K562 (cell line): Measurements from ENCODE around the gene PAX8. TPM values are rescaled to one million over a fixed set of nuclear protein-coding genes. Genes with fewer than 3 reads are reported as not detected.

ENCODE experiments used
- ATAC-seq: fragments of 200-7000 bp; cut with Tn5 transposase; 3 replicates; pipeline ENCODE4 v1.9.1; 2020; ENCODE audit warnings: moderate library complexity
- BruUV-seq: library from RNA; stranded (reverse); fragments of 400-500 nt; replicated peaks from 2 replicates; lab custom pipeline; 2021; lab: Mats Ljungman, UMichigan
- CTCF ChIA-PET: fragments of 300-600 bp; formaldehyde crosslinking; extraction: SDS; loops from one replicate; lab custom pipeline; 2021; ENCODE audit warnings: low intra/inter-chr PET ratio; lab: Yijun Ruan, JAX
- POLR2A ChIA-PET: fragments of 300-600, 350-650 bp; sonication (Branson Sonifier 250); formaldehyde crosslinking; extraction: SDS; loops from one replicate; lab custom pipeline; 2021; ENCODE audit warnings: antibody characterized with exemption, inconsistent platforms; lab: Yijun Ruan, JAX
- DNase-seq, 4 experiments: peaks; one replicate each; pipeline versions ENCODE4 v3.0.0 to v3.0.0-alpha.2; 2011 to 2018; ENCODE audit warnings: low spot score in 3 of 4, mixed read lengths in 3 of 4; ENCODE audit errors: extremely low read depth in 1 of 4
- FAIRE-seq: peaks from 2 replicates; lab custom pipeline; 2011; peaks lifted over from hg19 to GRCh38; lab: Jason Lieb, UNC
- H2AFZ ChIP-seq: 2 replicates; pipeline ENCODE4 v1.6.0; 2011; ENCODE audit warnings: low read depth, low read length, control low read depth, inconsistent platforms
- H3K27ac ChIP-seq: fragments of 200-600 bp; 3 replicates; pipeline ENCODE4 v1.8.0; 2011; ENCODE audit warnings: low read depth, mild to moderate bottlenecking, control low read depth, inconsistent platforms, low read length, moderate library complexity, mixed read lengths; ENCODE audit errors: extremely low read depth
- H3K27me3 ChIP-seq, 2 experiments: fragments of 300-600 bp in 1 of 2; 2 replicates in 1 of 2; 3 replicates in 1 of 2; pipeline versions ENCODE4 v1.6.0 to v1.8.0; 2011; ENCODE audit warnings: inconsistent platforms in 2 of 2, low read length in 2 of 2, mild to moderate bottlenecking in 1 of 2, mixed read lengths in 1 of 2, moderate library complexity in 1 of 2; ENCODE audit not compliant: control insufficient read depth in 2 of 2, insufficient read depth in 2 of 2
- H3K36me3 ChIP-seq: fragments of 300-600 bp; 3 replicates; pipeline ENCODE4 v1.8.0; 2011; ENCODE audit warnings: mild to moderate bottlenecking, low read length, inconsistent platforms; ENCODE audit not compliant: control insufficient read depth, insufficient read depth
- H3K4me1 ChIP-seq, 2 experiments: fragments of 200-600 bp in 1 of 2; replicated peaks in 1 of 2; 2 replicates in 1 of 2; 3 replicates in 1 of 2; pipeline versions ENCODE4 v1.5.1 to v1.8.0; 2011; ENCODE audit warnings: inconsistent platforms in 2 of 2, low read length in 2 of 2, mild to moderate bottlenecking in 1 of 2, mixed read lengths in 1 of 2, moderate library complexity in 1 of 2; ENCODE audit not compliant: control insufficient read depth in 2 of 2, insufficient read depth in 2 of 2
- H3K4me2 ChIP-seq: 2 replicates; pipeline ENCODE4 v1.6.1; 2011; ENCODE audit warnings: low read length, control low read depth, inconsistent platforms, mixed read lengths; ENCODE audit not compliant: insufficient read depth
- H3K4me3 ChIP-seq: fragments of 200-600 bp; sonication (generic), shearing (Covaris generic); 2 replicates; pipeline ENCODE4 v1.5.1; 2016; ENCODE audit warnings: control low read depth, inconsistent platforms
- H3K79me2 ChIP-seq: fragments of 200-600 bp; 3 replicates; pipeline ENCODE4 v1.8.0; 2011; ENCODE audit warnings: low read length, inconsistent platforms; ENCODE audit not compliant: control insufficient read depth, insufficient read depth
- H3K9ac ChIP-seq, 2 experiments: 2 replicates each; pipeline versions ENCODE4 v1.6.0 to v1.6.1; 2011; ENCODE audit warnings: low read depth in 2 of 2, low read length in 2 of 2, control low read depth in 1 of 2, inconsistent platforms in 1 of 2, mild to moderate bottlenecking in 1 of 2, mixed read lengths in 1 of 2; ENCODE audit not compliant: insufficient read depth in 1 of 2
- H3K9me1 ChIP-seq: one replicate; pipeline ENCODE4 v1.6.0; 2011; ENCODE audit warnings: inconsistent platforms, mild to moderate bottlenecking, low read length, moderate library complexity; ENCODE audit not compliant: control insufficient read depth, insufficient read depth
- H3K9me3 ChIP-seq: replicated peaks from 2 replicates; pipeline ENCODE4 v1.5.1; 2011; ENCODE audit warnings: low read depth, low read length, inconsistent platforms; ENCODE audit not compliant: control insufficient read depth, insufficient read depth
- H4K20me1 ChIP-seq: replicated peaks from 2 replicates; pipeline ENCODE4 v1.6.1; 2011; ENCODE audit warnings: low read length, inconsistent platforms, mixed read lengths; ENCODE audit not compliant: control insufficient read depth, insufficient read depth
- CREM ChIP-seq: IDR thresholded peaks from 2 replicates; pipeline ENCODE4 v1.6.1; 2014; ENCODE audit warnings: antibody characterized with exemption, low read depth
- POLR2G ChIP-seq: fragments of 200-400 bp; formaldehyde crosslinking; IDR thresholded peaks from 2 replicates; pipeline ENCODE4 v1.6.1; 2017; ENCODE audit warnings: low read depth, mild to moderate bottlenecking, antibody characterized with exemption, low read length, moderate library complexity
- SRSF7 ChIP-seq: fragments of 200-400 bp; formaldehyde crosslinking; optimal IDR thresholded peaks from 2 replicates; pipeline ENCODE3; 2017; ENCODE audit warnings: mild to moderate bottlenecking, low read depth, low read length
- ZNF668 ChIP-seq: fragments of 250-450 bp; sonication (Bioruptor Pico); IDR thresholded peaks from 2 replicates; pipeline ENCODE4 v1.8.0; 2022; ENCODE audit warnings: mild to moderate bottlenecking, inconsistent platforms
- WGBS: fragments of 100-300 bp; shearing (Covaris generic); methylation state at CpG from one replicate; pipeline ENCODE4 v1.1.6; 2016; ENCODE audit warnings: low coverage, mixed read lengths; ENCODE audit not compliant: insufficient coverage; ENCODE audit errors: missing lambda C conversion rate; 5-methylcytosine and 5-hydroxymethylcytosine counted together
- in situ Hi-C: fragments of 300-500 bp; cut with MboI; formaldehyde crosslinking; loops from 4 replicates; pipeline ENCODE4 v1.15.0; 2018; ENCODE audit warnings: inconsistent platforms, mixed read lengths
- intact Hi-C: fragments of 100-400 bp; cut with micrococcal nuclease; formaldehyde crosslinking; loops from 2 replicates; pipeline ENCODE4 v1.14.2; 2022
- polyA plus RNA-seq, 8 experiments: library from polyadenylated mRNA; depleted of rRNA in 4 of 8; stranded (reverse) in 5 of 8; unstranded in 3 of 8; fragments of >200 nt; fragmentation: Nextera tagmentation in 2 of 8; fragmentation: Illumina TruSeq in 1 of 8; extraction: Ambion mirVana in 2 of 8; extraction: Trizol in 1 of 8; gene quantifications; 2 replicates each; pipeline versions ENCODE4 v1.2.1 to v1.2.3, GENCODE V29; 2011 to 2014; ENCODE audit warnings: inconsistent platforms in 1 of 8, missing spikeins in 1 of 8
- total RNA-seq, 7 experiments: library from RNA; depleted of rRNA in 6 of 7; stranded (reverse); fragments of >200 nt in 6 of 7; fragmentation: Illumina TruSeq in 2 of 7; extraction: Trizol in 2 of 7; gene quantifications; 2 replicates each; pipeline versions ENCODE4 v1.2.1 to v1.2.3, GENCODE V29; 2011 to 2021; ENCODE audit warnings: low replicate concordance in 1 of 7
- TF ChIP-seq, protein P1 (sequence below): IDR thresholded peaks from 2 replicates; pipeline ENCODE4 v1.6.1; 2016; ENCODE audit warnings: missing genetic modification characterization, missing compliant biosample characterization
- TF ChIP-seq, protein P2 (sequence below): fragments of 250-450 bp; sonication (Bioruptor Pico); IDR thresholded peaks from 2 replicates; pipeline ENCODE4 v1.4.0; 2020; ENCODE audit warnings: mild to moderate bottlenecking

PAX8 gene
- total and polyA plus RNA-seq, 9 of the 15 experiments (the other 6 are each of a cell fraction or from before 2014, with no cell fraction given): 0.13 to 2.1 (median 0.51) TPM

DNA sequence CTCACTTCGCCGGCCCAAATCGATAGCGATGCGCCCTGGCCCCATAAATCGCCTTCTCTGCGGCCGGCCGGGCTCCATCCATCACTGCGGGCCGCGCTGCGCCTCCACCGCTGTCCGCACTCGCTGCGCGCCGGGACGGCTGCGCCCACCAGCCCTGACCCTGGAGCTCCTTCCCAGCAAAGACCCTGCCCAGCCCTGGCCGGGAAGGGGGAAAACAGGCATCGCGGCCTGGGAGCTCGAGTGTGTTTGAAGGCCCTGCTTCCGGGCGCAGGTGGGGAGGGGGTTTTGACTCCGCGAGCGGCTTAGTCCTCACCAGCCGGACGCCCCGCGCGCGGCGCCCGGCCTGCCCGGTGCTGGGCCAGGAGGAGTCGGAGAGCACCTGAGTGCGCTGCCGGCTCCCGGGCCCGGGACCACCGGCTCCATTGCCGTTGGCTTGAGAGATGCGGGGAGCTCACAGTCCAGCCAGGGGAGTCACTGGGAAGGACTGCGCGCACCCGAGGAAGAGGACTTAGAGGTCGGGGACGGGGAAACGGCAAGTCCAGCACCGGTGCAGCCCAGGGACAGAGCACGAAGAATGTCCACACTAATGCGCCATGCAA is 1.1 kb downstream of the PAX8 start:
- intact Hi-C loops (no loop called here), in situ Hi-C loops (no loop called here)
- TF ChIP-seq ZNF668 (CRISPR knock-in tag): no peak
- TF ChIP-seq CREM: no peak
- TF ChIP-seq, protein P1, sequence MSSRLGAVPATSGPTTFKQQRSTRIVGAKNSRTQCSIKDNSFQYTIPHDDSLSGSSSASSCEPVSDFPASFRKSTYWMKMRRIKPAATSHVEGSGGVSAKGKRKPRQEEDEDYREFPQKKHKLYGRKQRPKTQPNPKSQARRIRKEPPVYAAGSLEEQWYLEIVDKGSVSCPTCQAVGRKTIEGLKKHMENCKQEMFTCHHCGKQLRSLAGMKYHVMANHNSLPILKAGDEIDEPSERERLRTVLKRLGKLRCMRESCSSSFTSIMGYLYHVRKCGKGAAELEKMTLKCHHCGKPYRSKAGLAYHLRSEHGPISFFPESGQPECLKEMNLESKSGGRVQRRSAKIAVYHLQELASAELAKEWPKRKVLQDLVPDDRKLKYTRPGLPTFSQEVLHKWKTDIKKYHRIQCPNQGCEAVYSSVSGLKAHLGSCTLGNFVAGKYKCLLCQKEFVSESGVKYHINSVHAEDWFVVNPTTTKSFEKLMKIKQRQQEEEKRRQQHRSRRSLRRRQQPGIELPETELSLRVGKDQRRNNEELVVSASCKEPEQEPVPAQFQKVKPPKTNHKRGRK (tag): no peak
- peak; percentile 51 for TF ChIP-seq POLR2G
- TF ChIP-seq, protein P2, sequence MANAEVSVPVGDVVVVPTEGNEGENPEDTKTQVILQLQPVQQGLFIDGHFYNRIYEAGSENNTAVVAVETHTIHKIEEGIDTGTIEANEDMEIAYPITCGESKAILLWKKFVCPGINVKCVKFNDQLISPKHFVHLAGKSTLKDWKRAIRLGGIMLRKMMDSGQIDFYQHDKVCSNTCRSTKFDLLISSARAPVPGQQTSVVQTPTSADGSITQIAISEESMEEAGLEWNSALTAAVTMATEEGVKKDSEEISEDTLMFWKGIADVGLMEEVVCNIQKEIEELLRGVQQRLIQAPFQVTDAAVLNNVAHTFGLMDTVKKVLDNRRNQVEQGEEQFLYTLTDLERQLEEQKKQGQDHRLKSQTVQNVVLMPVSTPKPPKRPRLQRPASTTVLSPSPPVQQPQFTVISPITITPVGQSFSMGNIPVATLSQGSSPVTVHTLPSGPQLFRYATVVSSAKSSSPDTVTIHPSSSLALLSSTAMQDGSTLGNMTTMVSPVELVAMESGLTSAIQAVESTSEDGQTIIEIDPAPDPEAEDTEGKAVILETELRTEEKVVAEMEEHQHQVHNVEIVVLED (CRISPR knock-in tag): no peak
- no peak for TF ChIP-seq SRSF7
- H3K4me3 ChIP-seq: no peak overlapping the region
- H3K27ac ChIP-seq: no peak overlapping the region
- BruUV-seq: no TSS peak
- FAIRE-seq (no peak), DNase-seq (no peak), ATAC-seq (no peak)
- ChIA-PET POLR2A (interaction anchor here (1.2 kb wide), 1 partner anchor 10 kb away, joined by 4 read pairs; no protein-coding TSS in a partner anchor), CTCF (no interaction called here)
- no peaks in the 10 kb centered on the region for H3K36me3 ChIP-seq
- no peaks in the 10 kb centered on the region for H3K9me1 ChIP-seq
- peaks cover 0 to 12% of the 10 kb centered on the region in 2 experiments; a peak in 1 of 5 replicates for H3K4me1 ChIP-seq
- H4K20me1 ChIP-seq: no peaks in the 10 kb centered on the region
- no peak overlapping the region for H3K9ac ChIP-seq
- H3K79me2 ChIP-seq: no peaks in the 10 kb centered on the region
- H3K27me3 ChIP-seq: peaks cover 36 to 46% of the 10 kb centered on the region in 2 experiments; a peak in 4 of 5 replicates
- no peaks in the 10 kb centered on the region for H3K9me3 ChIP-seq
- no peak overlapping the region for H3K4me2 ChIP-seq
- WGBS: 30% methylated on average over 30 of the region's 56 CpGs
- no peak overlapping the region for H2AFZ ChIP-seq
